ENCODE measurements around the gene FAM200A.

The FAM200A gene

GRCh38 chr7:99500637-99501009 is 51.3 kb downstream of the FAM200A start:
- H3K27ac ChIP-seq (ENCODE audit: low read length), result peak overlapping the region; percentile 80; the same call in 1 of the 2 replicates
- H3K79me2 ChIP-seq (ENCODE audit: low read length), result peaks cover 63% of the 10 kb centered on the region
- peaks cover 21% of the 10 kb centered on the region for H3K4me1 ChIP-seq (ENCODE audit: low read length)
- no peaks in the 10 kb centered on the region for H3K27me3 ChIP-seq (ENCODE audit: low read depth, low read length)
- peaks cover 18% of the 10 kb centered on the region for H3K36me3 ChIP-seq (replicated peaks; ENCODE audit: low read depth, low read length)
- peak overlapping the region; percentile 100 for H3K4me2 ChIP-seq (ENCODE audit: low read length)
- peaks cover 15% of the 10 kb centered on the region for H4K20me1 ChIP-seq (ENCODE audit: insufficient read depth, low read length)
- peak overlapping the region; percentile 75 for H3K9ac ChIP-seq (ENCODE audit: low read length)
- TF ChIP-seq, protein P1, sequence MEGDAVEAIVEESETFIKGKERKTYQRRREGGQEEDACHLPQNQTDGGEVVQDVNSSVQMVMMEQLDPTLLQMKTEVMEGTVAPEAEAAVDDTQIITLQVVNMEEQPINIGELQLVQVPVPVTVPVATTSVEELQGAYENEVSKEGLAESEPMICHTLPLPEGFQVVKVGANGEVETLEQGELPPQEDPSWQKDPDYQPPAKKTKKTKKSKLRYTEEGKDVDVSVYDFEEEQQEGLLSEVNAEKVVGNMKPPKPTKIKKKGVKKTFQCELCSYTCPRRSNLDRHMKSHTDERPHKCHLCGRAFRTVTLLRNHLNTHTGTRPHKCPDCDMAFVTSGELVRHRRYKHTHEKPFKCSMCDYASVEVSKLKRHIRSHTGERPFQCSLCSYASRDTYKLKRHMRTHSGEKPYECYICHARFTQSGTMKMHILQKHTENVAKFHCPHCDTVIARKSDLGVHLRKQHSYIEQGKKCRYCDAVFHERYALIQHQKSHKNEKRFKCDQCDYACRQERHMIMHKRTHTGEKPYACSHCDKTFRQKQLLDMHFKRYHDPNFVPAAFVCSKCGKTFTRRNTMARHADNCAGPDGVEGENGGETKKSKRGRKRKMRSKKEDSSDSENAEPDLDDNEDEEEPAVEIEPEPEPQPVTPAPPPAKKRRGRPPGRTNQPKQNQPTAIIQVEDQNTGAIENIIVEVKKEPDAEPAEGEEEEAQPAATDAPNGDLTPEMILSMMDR (IDR thresholded peaks at IDR 0.05; ENCODE audit: low read depth, low read length), result no peak
- TF ChIP-seq EZH2phosphoT487 (IDR thresholded peaks at IDR 0.05; ENCODE audit: low read depth), result no peak
- peak overlapping the region; percentile 96 for H3K4me3 ChIP-seq (ENCODE audit: low read length)
- peak overlapping the region; percentile 98 for H2AFZ ChIP-seq (ENCODE audit: low read depth, low read length)
- H3K9me3 ChIP-seq (ENCODE audit: insufficient read depth, low read length), result no peaks in the 10 kb centered on the region

DNA sequence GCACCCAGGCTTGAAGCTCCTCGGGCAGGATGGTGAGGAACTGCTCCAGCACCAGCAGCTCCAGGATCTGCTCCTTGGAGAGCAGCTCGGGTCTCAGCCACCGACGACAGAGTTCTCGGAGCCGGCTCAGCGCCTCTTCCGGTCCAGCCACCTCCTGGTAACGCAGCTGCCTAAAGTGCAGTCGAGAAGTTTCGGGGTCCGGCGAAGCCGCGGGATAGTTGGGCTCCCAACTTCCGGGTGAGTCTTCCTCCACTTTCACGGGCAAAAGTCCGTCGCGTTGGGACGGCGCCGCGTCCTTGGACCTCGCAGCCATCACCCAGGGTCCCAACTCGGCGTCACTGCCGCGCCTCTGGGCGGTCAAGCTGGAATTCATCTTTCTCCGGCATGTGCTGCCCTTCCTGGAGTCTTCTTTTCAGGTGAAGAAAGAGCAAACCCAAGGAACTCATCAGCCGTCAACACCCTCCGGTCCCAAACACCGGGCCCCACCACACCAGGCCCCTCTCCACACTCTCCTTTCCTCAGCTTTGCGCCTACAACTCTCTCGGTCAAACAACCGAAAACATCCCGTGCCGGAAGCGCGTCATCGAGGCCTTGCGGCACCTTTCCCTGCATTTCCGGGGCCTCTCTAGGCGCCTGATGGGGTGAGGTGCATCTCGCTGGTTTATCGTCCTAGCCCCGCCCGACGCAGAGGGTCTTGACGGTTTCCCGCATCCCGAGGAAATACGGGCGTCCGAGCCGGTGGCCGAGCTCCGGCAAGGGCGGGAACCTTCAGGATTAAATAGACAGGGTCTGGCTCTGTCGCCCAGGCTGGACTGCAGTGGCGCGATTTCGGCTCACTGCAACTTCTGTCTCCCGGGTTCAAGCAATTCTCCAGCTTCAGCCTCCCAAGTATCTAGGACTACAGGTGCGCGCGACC is 51.9 kb downstream of the FAM200A start, which contains the start of gene ZNF394:
TSS of gene ZNF394 (minus strand) at position 561 of the 916 bp plus-strand sequence. CDS start at position 373, 188 bp downstream.
- peak within 1 kb of the TSS; percentile 100 for H3K4me2 ChIP-seq (ENCODE audit: low read length)
- no peaks in the 10 kb centered on the region for H3K9me3 ChIP-seq (ENCODE audit: insufficient read depth, low read length)
- H3K36me3 ChIP-seq (replicated peaks; ENCODE audit: low read depth, low read length), result peaks cover 18% of the 10 kb centered on the region
- peaks cover 63% of the 10 kb centered on the region for H3K79me2 ChIP-seq (ENCODE audit: low read length)
- TF ChIP-seq, protein P1 (IDR thresholded peaks at IDR 0.05; ENCODE audit: low read depth, low read length), result no peak
- no peak for TF ChIP-seq EZH2phosphoT487 (IDR thresholded peaks at IDR 0.05; ENCODE audit: low read depth)
- H2AFZ ChIP-seq (ENCODE audit: low read depth, low read length), result peak within 1 kb of the TSS; percentile 98
- H3K4me3 ChIP-seq (ENCODE audit: low read length), result peak within 1 kb of the TSS; percentile 96
- peak within 1 kb of the TSS; percentile 75 for H3K9ac ChIP-seq (ENCODE audit: low read length)
- H4K20me1 ChIP-seq (ENCODE audit: insufficient read depth, low read length), result peaks cover 15% of the 10 kb centered on the region
- H3K27ac ChIP-seq (ENCODE audit: low read length), result peak within 1 kb of the TSS; percentile 80
- H3K4me1 ChIP-seq (ENCODE audit: low read length), result peaks cover 20% of the 10 kb centered on the region
- H3K27me3 ChIP-seq (ENCODE audit: low read depth, low read length), result no peaks in the 10 kb centered on the region

- no peaks in the 10 kb centered on the region for H3K27me3 ChIP-seq (ENCODE audit: low read depth, low read length)
- no peaks in the 10 kb centered on the region for H3K9me3 ChIP-seq (ENCODE audit: insufficient read depth, low read length)
- H3K79me2 ChIP-seq (ENCODE audit: low read length), result peaks cover 66% of the 10 kb centered on the region
- H4K20me1 ChIP-seq (ENCODE audit: insufficient read depth, low read length), result peaks cover 15% of the 10 kb centered on the region
- H3K36me3 ChIP-seq (replicated peaks; ENCODE audit: low read depth, low read length), result peaks cover 22% of the 10 kb centered on the region
- peak overlapping the region; percentile 96 for H3K4me3 ChIP-seq (ENCODE audit: low read length)
- TF ChIP-seq EZH2phosphoT487 (IDR thresholded peaks at IDR 0.05; ENCODE audit: low read depth), result no peak
- TF ChIP-seq, protein P1 (IDR thresholded peaks at IDR 0.05; ENCODE audit: low read depth, low read length), result no peak
- H3K9ac ChIP-seq (ENCODE audit: low read length), result peak overlapping the region; percentile 75
- peaks cover 20% of the 10 kb centered on the region for H3K4me1 ChIP-seq (ENCODE audit: low read length)
- H3K4me2 ChIP-seq (ENCODE audit: low read length), result peak overlapping the region; percentile 100
- no peak overlapping the region; the same call in 1 of the 2 replicates for H2AFZ ChIP-seq (ENCODE audit: low read depth, low read length)
- peak overlapping the region; percentile 80 for H3K27ac ChIP-seq (ENCODE audit: low read length)
Observed at GRCh38 chr7:99499371-99499720, 52.6 kb downstream of the FAM200A start.

GRCh38 chr7:99498546-99498944 is 53.4 kb downstream of the FAM200A start:
- Histone ChIP-seq H2AFZ (ENCODE audit: low read depth, low read length) (no peak overlapping the region), H3K4me3 (ENCODE audit: low read length) (peak overlapping the region; percentile 96), H3K9me3 (ENCODE audit: insufficient read depth, low read length) (peaks cover 7% of the 10 kb centered on the region; the same call in 1 of the 2 replicates), H3K27me3 (ENCODE audit: low read depth, low read length) (no peaks in the 10 kb centered on the region), H3K36me3 (replicated peaks; ENCODE audit: low read depth, low read length) (peaks cover 30% of the 10 kb centered on the region), H3K4me2 (ENCODE audit: low read length) (peak overlapping the region; percentile 100), H4K20me1 (ENCODE audit: insufficient read depth, low read length) (peaks cover 15% of the 10 kb centered on the region), H3K27ac (ENCODE audit: low read length) (no peak overlapping the region), H3K4me1 (ENCODE audit: low read length) (peaks cover 20% of the 10 kb centered on the region), H3K9ac (ENCODE audit: low read length) (peak overlapping the region; percentile 75), H3K79me2 (ENCODE audit: low read length) (peaks cover 74% of the 10 kb centered on the region)
- TF ChIP-seq, protein P1 (IDR thresholded peaks at IDR 0.05; ENCODE audit: low read depth, low read length), result no peak
- TF ChIP-seq EZH2phosphoT487 (IDR thresholded peaks at IDR 0.05; ENCODE audit: low read depth), result no peak

All from OCI-LY3 (cell line).